NT2/D1 (cell line): ENCODE results near the gene TBC1D22A.

Experiments
- DNase-seq: peaks from one replicate; pipeline ENCODE4 v3.0.0-alpha.2; 2011; ENCODE audit warnings: low read depth, low spot score
- H3K27me3 ChIP-seq: 2 replicates; pipeline ENCODE4 v1.6.0; 2011; ENCODE audit warnings: mild to moderate bottlenecking; ENCODE audit not compliant: insufficient read length, insufficient read depth
- H3K36me3 ChIP-seq: 2 replicates; pipeline ENCODE4 v1.6.1; 2011; ENCODE audit warnings: mild to moderate bottlenecking, low read length, mixed read lengths; ENCODE audit not compliant: insufficient read depth, insufficient read length
- H3K4me1 ChIP-seq: 2 replicates; pipeline ENCODE4 v1.5.1; 2011; ENCODE audit not compliant: insufficient read depth, insufficient read length
- H3K4me3 ChIP-seq: 2 replicates; pipeline ENCODE4 v1.5.1; 2011; ENCODE audit warnings: low read depth; ENCODE audit not compliant: insufficient read length
- H3K9ac ChIP-seq: 2 replicates; pipeline ENCODE4 v1.6.0; 2011; ENCODE audit warnings: low read depth; ENCODE audit not compliant: insufficient read length
- H3K9me3 ChIP-seq: 2 replicates; pipeline ENCODE4 v1.5.1; 2011; ENCODE audit warnings: mild to moderate bottlenecking, low read length; ENCODE audit not compliant: insufficient read depth
- SUZ12 ChIP-seq: IDR thresholded peaks from 2 replicates; pipeline ENCODE4 v1.6.1; 2011; ENCODE audit not compliant: insufficient read length, insufficient read depth; ENCODE audit errors: extremely low read depth
- YY1 ChIP-seq: IDR thresholded peaks from 2 replicates; pipeline ENCODE4 v1.6.1; 2011; ENCODE audit not compliant: insufficient read length, insufficient read depth
- ZNF274 ChIP-seq: IDR thresholded peaks from 2 replicates; pipeline ENCODE4 v1.6.1; 2011; ENCODE audit warnings: mild to moderate bottlenecking, low read depth, low read length

The TBC1D22A gene

DNA sequence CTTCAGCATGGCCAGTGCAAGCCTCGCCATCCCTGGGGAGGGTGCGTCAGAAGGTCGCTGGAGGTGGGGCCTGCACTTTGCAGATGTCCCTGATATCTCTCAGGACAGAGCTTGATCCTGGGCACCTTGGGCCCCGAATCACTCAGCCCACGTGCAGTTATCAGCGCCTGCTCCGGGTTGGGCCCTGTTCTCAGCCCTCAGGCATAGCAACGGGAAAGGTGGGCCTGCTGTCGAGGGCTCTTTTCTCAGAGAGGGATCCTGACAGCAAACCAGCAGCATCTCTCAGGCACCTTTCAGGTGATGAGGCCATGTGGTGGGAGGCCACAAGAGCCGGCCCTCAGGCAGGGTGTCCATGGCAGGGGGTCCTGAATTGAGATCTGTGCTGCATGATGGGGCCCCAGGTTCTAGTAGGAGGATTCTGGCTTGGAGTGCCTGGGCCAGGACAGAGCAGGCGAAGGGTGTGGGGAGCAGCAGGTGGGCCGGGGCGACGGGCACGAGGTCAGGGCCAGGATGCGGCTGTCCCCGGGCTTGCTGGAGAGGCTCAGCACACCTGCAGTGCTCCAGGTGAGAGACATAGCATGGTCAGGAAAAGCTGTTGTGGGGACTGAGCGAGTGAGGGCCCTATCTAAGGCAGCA is 280.5 kb downstream of the TBC1D22A start:
- Histone ChIP-seq H3K36me3 (no peaks in the 10 kb centered on the region), H3K9ac (no peak overlapping the region), H3K9me3 (no peaks in the 10 kb centered on the region), H3K4me3 (no peak overlapping the region), H3K4me1 (no peaks in the 10 kb centered on the region), H3K27me3 (no peaks in the 10 kb centered on the region)
- DNase-seq: no peak
- no peak for TF ChIP-seq SUZ12
- TF ChIP-seq YY1: no peak

- H3K9ac ChIP-seq: no peak overlapping the region
- H3K9me3 ChIP-seq: no peaks in the 10 kb centered on the region
- no peaks in the 10 kb centered on the region for H3K27me3 ChIP-seq
- DNase-seq: no peak
- H3K4me1 ChIP-seq: no peaks in the 10 kb centered on the region
- no peak for TF ChIP-seq YY1
- no peak for TF ChIP-seq SUZ12
- TF ChIP-seq ZNF274: no peak
- no peak overlapping the region for H3K4me3 ChIP-seq
- H3K36me3 ChIP-seq: no peaks in the 10 kb centered on the region
Observed at GRCh38 chr22:47043835-47044721, 281.6 kb downstream of the TBC1D22A start.

GRCh38 chr22:47044722-47045535 is 282.5 kb downstream of the TBC1D22A start:
- DNase-seq: no peak
- Histone ChIP-seq H3K4me3 (no peak overlapping the region), H3K9ac (no peak overlapping the region), H3K4me1 (no peaks in the 10 kb centered on the region), H3K36me3 (no peaks in the 10 kb centered on the region), H3K9me3 (no peaks in the 10 kb centered on the region), H3K27me3 (no peaks in the 10 kb centered on the region)
- TF ChIP-seq YY1 (no peak), SUZ12 (no peak), ZNF274 (no peak)

GRCh38 chr22:47045691-47046410 is 283.4 kb downstream of the TBC1D22A start:
- Histone ChIP-seq H3K4me3 (no peak overlapping the region), H3K36me3 (no peaks in the 10 kb centered on the region), H3K27me3 (no peaks in the 10 kb centered on the region), H3K9me3 (no peaks in the 10 kb centered on the region), H3K4me1 (no peaks in the 10 kb centered on the region), H3K9ac (no peak overlapping the region)
- DNase-seq: no peak
- TF ChIP-seq SUZ12 (no peak), ZNF274 (no peak), YY1 (no peak)

- DNase-seq: no peak
- TF ChIP-seq SUZ12 (no peak), ZNF274 (no peak), YY1 (no peak)
- H3K4me1 ChIP-seq: no peaks in the 10 kb centered on the region
Observed at GRCh38 chr22:47046411-47047065, 284.1 kb downstream of the TBC1D22A start.

DNA sequence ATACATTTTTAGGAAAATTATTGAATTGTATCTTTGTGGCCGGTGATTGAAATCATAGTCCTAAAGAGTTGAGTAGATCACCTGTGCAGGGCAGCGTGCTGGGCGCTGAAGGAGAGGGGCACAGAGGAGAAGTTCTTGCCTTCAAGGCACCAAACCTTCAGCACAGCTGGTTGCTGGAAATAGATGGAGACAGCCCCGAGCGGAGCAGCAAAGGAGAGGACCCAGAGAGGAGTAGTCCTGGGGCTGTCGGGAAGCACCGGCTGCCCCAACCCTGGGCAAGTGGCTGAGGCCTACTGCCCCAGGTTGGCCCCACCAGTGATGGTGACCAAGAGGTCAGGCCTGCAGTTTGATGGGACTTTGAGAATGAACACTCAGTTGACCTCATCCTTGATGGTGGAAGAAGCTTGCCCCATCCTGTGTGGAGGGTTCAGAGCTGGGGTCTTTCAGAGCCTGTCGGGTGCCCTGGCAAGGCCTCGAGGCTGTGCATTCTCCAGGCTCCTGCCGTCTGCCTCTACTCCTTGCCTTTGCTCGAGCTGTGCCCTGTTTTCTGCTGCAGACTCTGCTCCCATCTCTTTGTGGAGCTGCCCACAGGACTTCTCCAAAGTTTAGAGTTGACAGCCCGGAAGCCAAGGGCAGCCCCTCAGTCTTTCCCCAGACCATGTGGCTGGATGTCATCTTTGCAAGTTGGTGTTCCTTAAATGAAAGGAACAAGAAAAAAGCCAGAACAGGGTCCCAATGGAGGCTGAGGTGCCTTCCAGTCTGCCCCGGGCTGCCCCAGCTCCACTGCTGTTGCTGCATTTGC is 285.1 kb downstream of the TBC1D22A start:
- Histone ChIP-seq H3K36me3 (no peaks in the 10 kb centered on the region), H3K9ac (no peak overlapping the region), H3K4me3 (no peak overlapping the region), H3K4me1 (peaks cover 5% of the 10 kb centered on the region), H3K9me3 (no peaks in the 10 kb centered on the region), H3K27me3 (no peaks in the 10 kb centered on the region)
- TF ChIP-seq SUZ12: no peak
- TF ChIP-seq YY1: no peak
- TF ChIP-seq ZNF274: no peak
- DNase-seq: no peak

More at GRCh38 chr22:47046411-47047065, 284.1 kb downstream of the TBC1D22A start:
- Histone ChIP-seq H3K4me3 (no peak overlapping the region), H3K27me3 (no peaks in the 10 kb centered on the region), H3K36me3 (no peaks in the 10 kb centered on the region), H3K9ac (no peak overlapping the region), H3K9me3 (no peaks in the 10 kb centered on the region)
